ENCODE results near the gene TEAD1.

Gene TEAD1

GRCh38 chr11:12817681-12818332, 143.6 kb downstream of the TEAD1 start:
- DNase-seq: no peak

DNA sequence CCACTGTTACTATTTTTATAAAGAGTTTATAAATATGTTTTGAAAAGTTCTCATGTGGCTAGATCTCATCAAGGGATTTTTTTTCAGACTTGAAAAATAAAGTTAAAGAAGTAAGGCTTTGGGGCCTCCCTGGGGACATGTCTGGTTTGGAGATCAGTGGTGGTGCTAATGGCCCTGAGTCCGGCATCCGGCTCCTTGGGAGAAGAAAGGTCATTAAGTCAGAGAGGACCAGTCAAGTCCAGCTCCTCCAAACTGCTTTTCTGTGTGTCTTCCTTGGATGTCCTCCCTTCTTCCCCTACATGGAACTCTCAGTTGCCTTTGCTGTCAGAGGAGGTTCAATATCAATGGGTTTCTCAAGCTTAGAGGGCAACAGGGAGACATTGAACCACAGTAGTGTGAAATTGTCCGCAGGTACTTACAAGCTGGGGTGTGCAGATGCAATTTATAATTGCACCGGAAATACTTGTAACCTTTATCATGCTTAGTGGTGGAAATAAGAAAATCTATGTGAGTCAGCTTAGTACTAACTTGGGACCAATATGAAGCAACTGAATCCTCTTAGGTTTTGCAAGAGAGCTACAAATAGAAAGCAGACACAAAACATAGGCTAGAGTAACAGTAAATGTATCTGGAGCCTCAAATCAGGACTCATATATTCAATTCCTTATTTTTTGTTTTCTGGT, 144.3 kb downstream of the TEAD1 start:
- no peak for DNase-seq

- DNase-seq: no peak
These were observed 148.3 kb downstream of the TEAD1 start for GRCh38 chr11:12822392-12823022.

DNA sequence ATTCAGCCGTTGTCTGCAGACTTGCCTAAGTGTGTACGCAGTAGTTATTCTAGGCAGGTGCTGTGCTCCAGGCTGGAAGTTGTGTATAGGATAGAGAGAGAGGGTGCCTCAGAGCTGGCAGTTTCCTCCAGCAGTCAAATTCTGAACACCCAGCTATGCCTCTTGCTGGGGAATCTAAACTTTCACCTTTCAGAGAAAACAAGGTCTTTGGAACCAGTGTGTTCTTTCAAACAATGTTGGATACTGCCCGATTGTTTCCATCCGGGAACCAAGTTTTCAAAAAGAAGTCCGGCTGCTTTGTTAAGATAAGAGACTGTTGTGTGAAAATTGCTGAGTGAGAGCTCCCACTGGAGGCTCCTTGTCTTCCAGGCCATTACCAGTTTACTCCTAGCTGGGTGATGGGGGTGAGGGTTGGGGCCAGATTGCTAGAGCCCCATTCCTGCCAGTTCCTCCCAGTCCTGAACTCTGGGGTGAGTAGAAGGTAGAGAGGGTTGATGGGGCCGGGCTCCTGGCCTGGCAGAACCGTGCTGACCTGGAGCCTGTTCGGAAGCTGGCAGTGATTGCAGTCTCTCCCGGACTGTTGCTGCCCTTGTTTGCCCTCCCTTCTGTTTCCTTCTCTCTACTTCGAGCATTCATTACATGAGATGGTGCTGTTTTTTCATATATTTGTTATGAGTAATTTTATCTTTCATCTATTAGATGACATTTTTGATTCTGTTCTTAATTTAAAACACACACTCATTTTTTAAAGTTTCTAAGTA, 150.2 kb downstream of the TEAD1 start:
- no peak for DNase-seq

DNA sequence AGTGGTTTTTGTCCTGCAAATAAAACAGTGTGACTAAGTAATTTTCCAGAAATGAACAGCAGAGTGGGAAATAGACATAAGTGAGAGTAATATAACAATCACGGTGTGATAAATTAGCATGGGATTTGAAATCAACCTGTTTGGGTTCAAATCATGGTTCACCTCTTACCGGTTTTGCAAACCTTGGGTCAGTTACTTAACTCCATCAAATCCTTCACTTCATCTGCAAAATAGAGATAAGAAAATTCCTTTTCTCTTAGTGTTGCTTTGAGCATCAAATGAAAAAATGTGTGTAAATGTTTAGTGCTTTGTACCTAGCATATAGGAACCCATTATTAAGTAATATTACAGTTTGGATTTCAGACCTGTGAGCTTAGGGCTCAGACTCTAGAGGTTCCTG, 152.2 kb downstream of the TEAD1 start:
- no peak for DNase-seq

DNA sequence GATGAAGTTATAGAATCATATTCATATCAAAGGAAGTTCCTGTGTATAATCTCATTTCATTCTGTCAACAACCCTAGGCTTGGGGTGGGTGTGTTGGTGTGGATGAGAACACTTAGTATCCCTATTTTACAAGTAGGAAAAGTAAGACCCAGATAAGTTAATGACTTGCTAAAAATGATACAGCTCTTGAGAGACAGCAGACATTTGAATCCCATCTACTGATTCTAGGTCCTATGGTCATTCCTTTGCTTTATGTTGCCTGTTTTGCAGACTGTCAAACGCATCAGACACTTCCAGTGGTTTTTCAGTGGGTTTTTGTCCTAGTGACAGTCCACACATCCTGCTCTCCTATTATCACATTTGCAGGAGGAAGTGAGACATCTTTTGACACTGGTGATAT, 153.1 kb downstream of the TEAD1 start:
- no peak for DNase-seq

GRCh38 chr11:12827929-12828812, 153.9 kb downstream of the TEAD1 start:
- DNase-seq: no peak

DNA sequence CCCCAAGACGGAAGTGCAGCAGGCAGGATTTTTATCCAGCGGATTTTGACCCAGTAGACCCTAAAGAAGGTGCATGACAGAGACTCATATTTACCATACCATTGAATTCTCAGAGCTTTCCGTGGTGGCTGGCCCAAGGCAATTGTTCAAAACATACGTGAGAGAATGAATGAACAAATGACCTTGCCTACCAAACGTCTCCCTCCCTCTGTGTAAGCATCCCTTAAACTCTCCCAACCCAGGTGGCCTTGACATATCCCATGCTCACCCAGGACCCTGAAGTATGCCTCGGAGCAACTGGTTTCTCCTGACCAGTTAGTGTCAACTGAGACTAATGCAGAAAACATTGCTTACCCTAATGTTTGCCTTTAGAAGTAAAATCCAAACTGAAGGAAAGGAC, 154.9 kb downstream of the TEAD1 start:
- DNase-seq: no peak

DNA sequence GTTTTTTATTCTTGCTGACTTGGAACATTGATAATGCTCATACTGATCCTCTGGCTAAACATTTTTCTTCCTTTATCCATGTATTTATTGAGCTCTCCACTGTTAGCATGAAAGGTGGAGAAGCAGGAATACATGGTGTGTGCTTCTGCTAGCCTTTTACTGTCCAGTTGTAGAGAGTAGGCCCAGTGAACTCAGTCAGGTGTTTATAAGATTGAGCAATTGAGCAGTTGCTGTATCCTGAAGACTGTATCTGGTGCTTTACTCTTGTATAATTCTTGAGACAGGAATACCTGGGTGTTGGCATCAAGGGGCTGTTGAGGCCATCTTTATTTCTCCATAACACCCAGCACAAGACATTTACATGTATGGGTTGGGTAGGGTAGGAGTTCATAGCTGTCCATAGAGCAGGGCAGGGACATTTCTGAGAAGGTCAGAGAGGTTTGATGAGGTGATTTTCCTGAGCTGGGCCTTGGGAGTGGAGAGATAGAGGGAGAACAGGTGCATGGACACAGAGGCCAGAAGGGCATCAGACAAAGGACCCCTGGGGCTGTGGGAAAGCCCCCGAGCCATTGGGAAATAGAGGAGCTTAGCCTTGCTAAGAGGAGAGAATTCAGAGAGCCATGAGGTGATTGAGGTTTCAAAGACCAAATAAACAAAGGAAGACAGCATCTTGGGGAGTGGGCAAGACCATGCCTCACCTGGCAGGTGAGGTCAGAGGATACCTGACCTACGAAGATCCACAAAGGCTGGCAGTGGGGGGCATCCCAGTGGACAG, 155.5 kb downstream of the TEAD1 start:
- no peak for DNase-seq

- DNase-seq: no peak
These were observed 157.4 kb downstream of the TEAD1 start for GRCh38 chr11:12831471-12832202.

DNA sequence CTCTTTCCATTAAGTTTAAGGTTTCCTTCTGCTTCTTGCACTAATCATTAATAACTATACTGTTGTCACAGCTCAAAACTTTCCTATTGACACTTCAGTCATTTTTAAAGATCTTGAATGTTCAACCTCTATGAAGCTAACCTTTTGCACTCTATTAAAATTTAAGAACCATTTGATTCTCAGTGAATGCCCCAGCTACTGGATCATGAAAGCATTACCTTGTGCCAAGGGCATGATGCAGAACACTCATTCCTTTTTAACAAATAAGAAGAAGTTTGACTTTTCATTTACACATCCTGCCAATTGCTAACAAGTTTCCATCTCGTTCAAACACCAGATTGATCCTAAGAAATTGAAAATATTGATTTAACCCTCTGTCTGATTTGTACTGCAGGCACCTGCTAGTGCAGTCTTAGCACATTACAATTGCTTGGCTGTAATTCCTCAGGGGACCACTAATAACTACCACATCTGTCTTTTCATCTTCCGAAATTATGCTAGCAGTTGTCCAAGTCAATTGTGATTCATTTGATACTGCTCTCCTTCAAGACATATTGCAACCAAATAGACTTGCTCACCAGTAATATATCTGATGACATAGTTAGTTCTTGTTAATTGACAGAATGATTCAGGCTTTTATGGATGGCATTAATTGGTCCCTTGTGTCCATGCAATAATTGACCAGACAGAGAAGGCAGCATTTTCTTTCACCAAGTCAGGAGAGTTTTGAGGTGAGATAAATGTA, 158.4 kb downstream of the TEAD1 start:
- DNase-seq: no peak

DNA sequence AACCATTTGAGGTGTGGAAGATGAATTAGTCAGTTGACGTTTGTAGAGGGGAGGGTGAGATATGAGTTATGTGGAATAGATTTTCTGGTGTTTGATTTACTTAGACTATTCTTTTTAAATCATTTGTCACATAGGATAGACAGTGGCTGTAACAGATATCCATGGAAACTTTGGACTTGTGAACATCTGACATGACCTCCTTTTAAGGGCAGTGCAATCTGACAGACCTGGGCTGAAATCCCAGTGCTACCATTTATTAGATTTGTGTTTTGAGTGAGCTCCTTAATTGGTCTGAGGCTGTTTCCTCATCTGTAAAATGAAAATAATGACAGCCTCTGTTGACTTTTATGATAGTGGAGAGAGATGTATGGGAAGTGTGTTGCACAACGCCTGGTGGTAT, 159.9 kb downstream of the TEAD1 start:
- DNase-seq: no peak

GRCh38 chr11:12834630-12835029, 160.4 kb downstream of the TEAD1 start:
- no peak for DNase-seq

- no peak for DNase-seq
These were observed 161.1 kb downstream of the TEAD1 start for GRCh38 chr11:12835286-12835685.

DNA sequence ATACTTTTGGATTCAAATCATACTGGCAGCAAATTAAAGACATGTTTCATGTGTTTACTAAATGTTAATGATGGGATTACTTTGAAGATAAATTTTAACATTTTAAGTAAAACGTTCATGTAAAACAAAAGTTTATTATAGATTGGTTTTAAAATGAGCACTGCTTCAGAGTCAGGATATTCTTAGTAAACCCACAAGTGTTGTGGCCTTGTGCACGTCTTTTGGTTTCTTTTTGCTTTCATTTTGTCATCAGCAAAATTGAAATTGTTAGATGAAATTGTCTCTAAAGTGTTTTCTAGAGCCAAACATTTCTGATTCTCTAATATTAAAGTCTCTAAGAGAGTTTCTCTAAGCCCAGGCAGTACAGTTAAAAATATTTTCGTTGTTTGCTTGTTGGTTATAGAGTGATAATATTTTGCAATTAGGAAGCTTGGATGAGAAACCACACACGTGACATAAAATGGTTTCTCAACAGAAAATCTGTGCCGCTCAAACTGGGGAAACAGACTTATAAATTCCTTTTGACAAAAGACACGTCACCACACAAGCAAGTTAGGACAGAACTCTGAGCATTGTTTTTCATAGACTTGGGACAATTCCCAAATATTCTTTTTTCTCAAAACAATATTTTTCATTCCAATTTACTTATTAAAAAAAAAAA, 164.4 kb downstream of the TEAD1 start:
- no peak for DNase-seq

GRCh38 chr11:12840871-12841660, 166.8 kb downstream of the TEAD1 start:
- DNase-seq: no peak

DNA sequence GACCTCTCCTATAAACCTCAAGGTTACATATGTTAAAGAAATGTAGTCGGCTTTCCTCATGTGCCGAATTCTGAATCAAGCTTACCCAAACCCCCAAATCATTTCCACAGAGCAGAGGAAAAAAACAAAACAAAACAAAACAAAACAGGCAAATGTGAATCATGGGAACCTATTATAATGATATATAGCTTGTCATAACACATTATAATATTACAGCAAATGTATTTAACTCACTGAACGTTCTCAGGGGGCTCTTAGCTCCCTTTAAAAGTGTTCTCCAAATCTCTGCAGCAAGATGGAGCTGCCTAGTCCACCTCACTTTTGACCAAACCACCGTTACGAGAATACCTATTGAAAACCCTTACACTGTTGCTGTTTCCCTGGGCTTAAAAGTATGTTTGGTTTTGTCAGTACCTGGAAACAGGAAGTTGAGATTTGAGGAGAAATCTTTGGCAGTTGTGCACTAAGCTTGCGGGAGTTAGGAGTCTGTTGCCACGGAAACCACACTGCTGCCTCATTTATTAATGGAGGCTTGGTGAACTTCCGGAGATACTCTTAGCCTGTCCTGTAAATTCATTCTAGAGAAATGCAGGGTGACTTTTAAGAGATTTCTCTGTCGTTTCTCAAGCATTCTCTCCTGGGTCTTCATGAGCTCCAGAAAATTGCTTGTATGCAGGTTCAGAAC, 167.9 kb downstream of the TEAD1 start:
- DNase-seq: no peak

GRCh38 chr11:12842933-12843636, 168.9 kb downstream of the TEAD1 start:
- DNase-seq: no peak

Measured in CD4-positive, alpha-beta T cell treated with Interleukin-6 for 4 hours (primary cell).